ENCODE data around the gene TMEM266. TPM values are rescaled to one million over a fixed set of nuclear protein-coding genes. Genes with fewer than 3 reads are reported as not detected.
A peak's percentile ranks its signal among the peaks of the same experiment; 100 is the strongest.

Gene TMEM266
- total RNA-seq, 1 experiment from 2014 or later: 0.21 TPM

- no peak for DNase-seq (ENCODE audit: low read depth in 1 of 2, low spot score in 2 of 2)
- no peak overlapping the region for H3K27ac ChIP-seq
- no peaks in the 10 kb centered on the region for H3K36me3 ChIP-seq
- H3K4me3 ChIP-seq: no peak overlapping the region
- no peaks in the 10 kb centered on the region for H3K4me1 ChIP-seq (replicated peaks)
- H3K27me3 ChIP-seq (replicated peaks): no peaks in the 10 kb centered on the region
- H3K9me3 ChIP-seq (replicated peaks): no peaks in the 10 kb centered on the region
Measured at GRCh38 chr15:76118767-76119166, 59.0 kb downstream of the TMEM266 start.

GRCh38 chr15:76123031-76123430 lies 63.2 kb downstream of the TMEM266 start:
- Histone ChIP-seq H3K27ac (no peak overlapping the region), H3K4me1 (replicated peaks) (no peaks in the 10 kb centered on the region), H3K36me3 (no peaks in the 10 kb centered on the region), H3K27me3 (replicated peaks) (no peaks in the 10 kb centered on the region), H3K9me3 (replicated peaks) (no peaks in the 10 kb centered on the region; the same call in 1 of the 2 replicates), H3K4me3 (no peak overlapping the region)
- no peak for DNase-seq (ENCODE audit: low read depth in 1 of 2, low spot score in 2 of 2)

DNA sequence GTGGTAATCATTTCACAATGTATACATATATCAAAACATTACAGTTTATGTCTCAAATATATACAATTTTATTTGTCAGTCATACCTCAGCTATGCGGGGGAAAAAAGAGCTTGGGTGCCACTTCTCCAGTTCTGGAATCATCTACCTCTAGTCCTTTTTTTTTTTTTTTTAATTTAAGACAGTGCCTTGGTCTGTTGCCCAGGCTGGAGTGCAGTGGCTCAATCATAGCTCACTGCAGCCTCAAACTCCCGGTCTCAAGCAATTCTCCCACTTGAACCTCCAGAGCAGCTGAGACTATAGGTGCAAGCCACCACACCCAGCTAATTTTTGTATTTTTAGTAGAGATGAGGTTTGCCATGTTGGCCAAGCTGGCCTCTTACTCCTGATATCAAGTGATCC lies 67.4 kb downstream of the TMEM266 start:
- Histone ChIP-seq H3K4me1 (replicated peaks) (no peaks in the 10 kb centered on the region), H3K27me3 (replicated peaks) (no peaks in the 10 kb centered on the region; the same call in 1 of the 2 replicates), H3K36me3 (no peaks in the 10 kb centered on the region), H3K9me3 (replicated peaks) (no peaks in the 10 kb centered on the region; the same call in 1 of the 2 replicates), H3K27ac (no peak overlapping the region), H3K4me3 (no peak overlapping the region)
- DNase-seq (ENCODE audit: low read depth in 1 of 2, low spot score in 2 of 2): no peak

DNA sequence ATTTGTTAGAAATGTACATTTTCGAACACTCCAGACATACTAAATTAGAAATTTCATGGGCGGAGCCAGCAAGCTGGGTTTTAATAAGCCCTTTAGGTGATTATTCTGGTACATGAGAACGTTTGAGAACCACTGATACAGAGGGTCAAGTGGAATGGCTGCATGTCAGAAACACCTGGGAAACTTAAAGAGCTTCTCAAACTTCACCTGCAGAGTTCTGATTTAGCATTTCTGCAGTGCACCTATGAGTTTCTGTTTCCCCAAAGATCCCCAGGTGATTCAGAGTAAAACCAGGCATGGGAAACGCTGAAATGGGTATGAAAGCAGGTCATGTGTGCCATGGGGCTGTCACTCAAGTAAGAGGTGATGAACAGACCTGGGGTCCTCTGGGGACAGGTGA lies 68.1 kb downstream of the TMEM266 start:
- Histone ChIP-seq H3K4me3 (no peak overlapping the region), H3K9me3 (replicated peaks) (no peaks in the 10 kb centered on the region; the same call in 1 of the 2 replicates), H3K4me1 (replicated peaks) (no peaks in the 10 kb centered on the region), H3K27ac (no peak overlapping the region), H3K27me3 (replicated peaks) (no peaks in the 10 kb centered on the region; the same call in 1 of the 2 replicates), H3K36me3 (no peaks in the 10 kb centered on the region)
- DNase-seq (ENCODE audit: low read depth in 1 of 2, low spot score in 2 of 2): no peak

GRCh38 chr15:76134537-76134936 lies 74.8 kb downstream of the TMEM266 start:
- DNase-seq (ENCODE audit: low read depth in 1 of 2, low spot score in 2 of 2): no peak
- no peaks in the 10 kb centered on the region for H3K4me1 ChIP-seq (replicated peaks)
- H3K9me3 ChIP-seq (replicated peaks): no peaks in the 10 kb centered on the region
- no peaks in the 10 kb centered on the region for H3K27me3 ChIP-seq (replicated peaks)
- H3K4me3 ChIP-seq: no peak overlapping the region
- H3K36me3 ChIP-seq: no peaks in the 10 kb centered on the region
- H3K27ac ChIP-seq: no peak overlapping the region

DNA sequence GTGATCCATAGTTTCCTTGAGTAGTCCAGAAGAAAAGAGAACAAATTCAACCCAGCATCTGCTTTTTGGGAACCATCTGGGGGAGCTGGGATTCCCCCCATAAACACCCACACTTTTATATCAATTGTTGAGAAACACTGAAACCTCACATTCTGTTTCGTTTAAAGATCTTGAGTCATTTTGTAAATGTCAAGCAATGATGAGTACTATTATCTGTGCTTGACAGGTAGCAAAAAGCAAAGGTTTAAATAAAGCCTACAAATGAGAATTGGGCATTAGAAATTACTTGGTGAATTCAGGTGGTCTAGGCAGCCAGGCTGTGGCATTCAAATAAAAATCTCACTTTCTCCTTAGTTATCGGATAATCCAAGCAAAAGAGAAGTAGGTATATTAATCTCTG lies 75.7 kb downstream of the TMEM266 start:
- Histone ChIP-seq H3K36me3 (no peaks in the 10 kb centered on the region), H3K27ac (no peak overlapping the region), H3K4me1 (replicated peaks) (no peaks in the 10 kb centered on the region), H3K27me3 (replicated peaks) (no peaks in the 10 kb centered on the region), H3K4me3 (no peak overlapping the region), H3K9me3 (replicated peaks) (no peaks in the 10 kb centered on the region)
- no peak for DNase-seq (ENCODE audit: low read depth in 1 of 2, low spot score in 2 of 2)

- Histone ChIP-seq H3K9me3 (replicated peaks) (no peaks in the 10 kb centered on the region), H3K27ac (no peak overlapping the region), H3K36me3 (no peaks in the 10 kb centered on the region), H3K4me1 (replicated peaks) (no peaks in the 10 kb centered on the region), H3K4me3 (no peak overlapping the region), H3K27me3 (replicated peaks) (no peaks in the 10 kb centered on the region)
- DNase-seq (ENCODE audit: low read depth in 1 of 2, low spot score in 2 of 2): no peak
Measured at GRCh38 chr15:76138436-76138835, 78.7 kb downstream of the TMEM266 start.

DNA sequence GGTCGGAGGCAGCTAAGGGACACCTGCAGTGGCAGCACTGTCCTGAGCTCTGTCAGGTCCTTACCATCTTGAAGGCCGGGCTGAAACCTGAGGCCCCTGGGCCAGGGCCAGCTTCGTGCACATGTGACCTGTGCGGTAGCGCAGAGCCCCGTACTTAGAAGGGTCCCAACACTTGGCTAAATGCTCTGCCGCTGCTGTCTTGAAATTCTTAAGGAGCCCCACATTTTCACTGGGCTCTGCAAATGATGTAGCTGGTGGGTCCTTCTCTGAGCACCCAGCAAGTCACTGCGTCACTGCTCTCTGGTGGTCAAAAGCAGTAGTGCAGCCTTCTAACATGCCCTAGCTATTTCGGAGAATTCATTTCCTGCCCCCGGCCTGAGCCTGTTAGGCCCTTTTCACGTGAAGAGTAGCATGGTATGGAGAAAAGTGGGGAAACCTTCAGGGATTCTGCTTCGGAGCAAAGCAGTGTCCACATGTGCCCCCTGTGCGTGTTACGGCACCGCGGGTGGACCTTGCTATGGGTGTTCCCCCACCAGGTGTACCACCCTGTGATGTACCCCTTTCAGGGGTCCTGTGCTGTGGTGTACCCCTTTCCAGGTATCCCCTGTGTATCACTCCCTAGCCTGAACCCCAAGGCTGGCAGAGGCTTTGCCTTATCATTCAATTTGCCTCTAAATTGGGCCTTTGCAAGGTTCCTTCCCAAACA lies 79.7 kb downstream of the TMEM266 start:
- no peaks in the 10 kb centered on the region for H3K27me3 ChIP-seq (replicated peaks)
- H3K4me3 ChIP-seq: no peak overlapping the region
- peak; percentile 55 to 70 for DNase-seq (ENCODE audit: low read depth in 1 of 2, low spot score in 2 of 2)
- no peaks in the 10 kb centered on the region for H3K9me3 ChIP-seq (replicated peaks)
- no peaks in the 10 kb centered on the region for H3K4me1 ChIP-seq (replicated peaks)
- H3K27ac ChIP-seq: no peak overlapping the region
- no peaks in the 10 kb centered on the region for H3K36me3 ChIP-seq

GRCh38 chr15:76140074-76140464 lies 80.3 kb downstream of the TMEM266 start:
- DNase-seq (ENCODE audit: low read depth in 1 of 2, low spot score in 2 of 2): no peak
- H3K9me3 ChIP-seq (replicated peaks): no peaks in the 10 kb centered on the region
- no peaks in the 10 kb centered on the region for H3K4me1 ChIP-seq (replicated peaks)
- no peaks in the 10 kb centered on the region for H3K27me3 ChIP-seq (replicated peaks)
- no peak overlapping the region for H3K4me3 ChIP-seq
- H3K27ac ChIP-seq: no peak overlapping the region
- H3K36me3 ChIP-seq: no peaks in the 10 kb centered on the region

DNA sequence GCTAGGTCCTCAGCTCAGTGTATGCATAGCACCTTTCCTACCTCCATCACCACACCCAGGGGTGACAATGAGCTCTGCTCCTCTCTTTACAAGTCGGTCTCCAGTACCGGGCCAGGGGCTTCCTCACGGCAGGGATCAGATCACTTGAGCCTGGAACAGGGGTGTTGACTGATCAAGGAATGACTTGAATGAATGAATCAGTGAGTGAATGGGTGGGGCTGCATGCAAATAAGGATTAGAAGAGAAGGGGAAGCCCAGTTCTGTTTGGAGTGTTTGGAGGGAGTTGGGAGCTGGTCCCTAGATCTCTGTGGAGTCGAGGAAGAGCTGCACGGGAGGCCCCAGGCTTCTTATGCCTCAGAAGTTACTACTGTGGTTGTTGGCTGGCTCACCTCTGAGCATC lies 87.0 kb downstream of the TMEM266 start:
- H3K4me1 ChIP-seq (replicated peaks): peaks cover 17% of the 10 kb centered on the region
- no peaks in the 10 kb centered on the region; the same call in 1 of the 2 replicates for H3K27me3 ChIP-seq (replicated peaks)
- H3K36me3 ChIP-seq: no peaks in the 10 kb centered on the region
- no peak overlapping the region for H3K27ac ChIP-seq
- DNase-seq (ENCODE audit: low read depth in 1 of 2, low spot score in 2 of 2): no peak
- H3K9me3 ChIP-seq (replicated peaks): no peaks in the 10 kb centered on the region
- H3K4me3 ChIP-seq: no peak overlapping the region

GRCh38 chr15:76147906-76148570 lies 88.3 kb downstream of the TMEM266 start:
- Histone ChIP-seq H3K4me1 (replicated peaks) (peaks cover 17% of the 10 kb centered on the region), H3K27ac (no peak overlapping the region), H3K27me3 (replicated peaks) (no peaks in the 10 kb centered on the region; the same call in 1 of the 2 replicates), H3K9me3 (replicated peaks) (no peaks in the 10 kb centered on the region), H3K4me3 (no peak overlapping the region), H3K36me3 (no peaks in the 10 kb centered on the region)
- DNase-seq (ENCODE audit: low read depth in 1 of 2, low spot score in 2 of 2): peak; percentile 47 to 64

GRCh38 chr15:76149291-76149915 lies 89.6 kb downstream of the TMEM266 start:
- Histone ChIP-seq H3K9me3 (replicated peaks) (no peaks in the 10 kb centered on the region), H3K27me3 (replicated peaks) (no peaks in the 10 kb centered on the region; the same call in 1 of the 2 replicates), H3K4me3 (no peak overlapping the region), H3K27ac (no peak overlapping the region), H3K4me1 (replicated peaks) (peaks cover 17% of the 10 kb centered on the region), H3K36me3 (no peaks in the 10 kb centered on the region)
- no peak for DNase-seq (ENCODE audit: low read depth in 1 of 2, low spot score in 2 of 2)

- no peak overlapping the region for H3K4me3 ChIP-seq
- no peaks in the 10 kb centered on the region; the same call in 1 of the 2 replicates for H3K27me3 ChIP-seq (replicated peaks)
- DNase-seq (ENCODE audit: low read depth in 1 of 2, low spot score in 2 of 2): no peak
- no peaks in the 10 kb centered on the region for H3K9me3 ChIP-seq (replicated peaks)
- no peak overlapping the region for H3K27ac ChIP-seq
- H3K36me3 ChIP-seq: no peaks in the 10 kb centered on the region
- peaks cover 17% of the 10 kb centered on the region for H3K4me1 ChIP-seq (replicated peaks)
Measured at GRCh38 chr15:76150513-76150912, 90.7 kb downstream of the TMEM266 start.
